Measurements from ENCODE around the gene YIPF2. TPM values are rescaled to one million over a fixed set of nuclear protein-coding genes. Genes with fewer than 3 reads are reported as not detected.
"Not testable (repeated sequence)": the region's sequence is repeated elsewhere in the genome, so short reads cannot be mapped to it uniquely, and the experiment has no call there.

Gene YIPF2
- total and polyA plus RNA-seq, 2 experiments from 2014 or later, result 57.3 to 114 TPM

GRCh38 chr19:10882108-10882457 is 46.4 kb downstream of the YIPF2 start:
- Histone ChIP-seq H3K79me2 (ENCODE audit: insufficient read depth) (peaks cover 100% of the 10 kb centered on the region), H3K27me3 (replicated peaks; ENCODE audit: insufficient read depth) (no peaks in the 10 kb centered on the region), H3K27ac (no peak overlapping the region), H3K4me2 (ENCODE audit: unreplicated experiment) (no peak overlapping the region), H3K9me3 (ENCODE audit: low read depth) (no peaks in the 10 kb centered on the region), H3K9me2 (ENCODE audit: insufficient read depth) (no peaks in the 10 kb centered on the region), H4K20me1 (ENCODE audit: insufficient read depth) (no peaks in the 10 kb centered on the region), H3K4me3 (no peak overlapping the region), H3K9ac (no peak overlapping the region), H3K4me1 (ENCODE audit: insufficient read depth) (peaks cover 18% of the 10 kb centered on the region), H3F3A (ENCODE audit: insufficient read depth) (no peaks in the 10 kb centered on the region; the same call in 1 of the 2 replicates), H3K36me3 (ENCODE audit: low read depth) (no peaks in the 10 kb centered on the region), H2AFZ (no peak overlapping the region)
- no peak for DNase-seq
- 76 to 78% methylated on average over 9 of the region's 9 CpGs for WGBS, 2 experiments (ENCODE audit: low coverage in 1 of 2, low lambda C conversion rate in 2 of 2, missing lambda C conversion rate in 2 of 2)
- TF ChIP-seq EZH2 (IDR thresholded peaks at IDR 0.05; ENCODE audit: insufficient read depth, poor library complexity, severe bottlenecking), result no peak
- TF ChIP-seq EZH2phosphoT487 (IDR thresholded peaks at IDR 0.05; ENCODE audit: insufficient read depth, low read depth), result no peak
- in situ Hi-C loops (cut with MboI), result no loop called here

- H3K79me2 ChIP-seq (ENCODE audit: insufficient read depth), result peaks cover 100% of the 10 kb centered on the region
- H3K27ac ChIP-seq, result no peak overlapping the region
- no peaks in the 10 kb centered on the region for H3K9me3 ChIP-seq (ENCODE audit: low read depth)
- H3K9ac ChIP-seq, result no peak overlapping the region
- no peak overlapping the region for H2AFZ ChIP-seq
- H3K4me1 ChIP-seq (ENCODE audit: insufficient read depth), result peaks cover 18% of the 10 kb centered on the region
- no peak for DNase-seq
- in situ Hi-C loops (cut with MboI), result no loop called here
- TF ChIP-seq EZH2phosphoT487 (IDR thresholded peaks at IDR 0.05; ENCODE audit: insufficient read depth, low read depth) (no peak), EZH2 (IDR thresholded peaks at IDR 0.05; ENCODE audit: insufficient read depth, poor library complexity, severe bottlenecking) (no peak)
- 73 to 75% methylated on average over 14 of the region's 14 CpGs for WGBS, 2 experiments (ENCODE audit: low coverage in 1 of 2, low lambda C conversion rate in 2 of 2, missing lambda C conversion rate in 2 of 2)
- H3K4me3 ChIP-seq, result no peak overlapping the region
- no peaks in the 10 kb centered on the region for H3K9me2 ChIP-seq (ENCODE audit: insufficient read depth)
- no peak overlapping the region for H3K4me2 ChIP-seq (ENCODE audit: unreplicated experiment)
- no peaks in the 10 kb centered on the region for H3K27me3 ChIP-seq (replicated peaks; ENCODE audit: insufficient read depth)
- no peaks in the 10 kb centered on the region for H4K20me1 ChIP-seq (ENCODE audit: insufficient read depth)
- no peaks in the 10 kb centered on the region for H3K36me3 ChIP-seq (ENCODE audit: low read depth)
- no peaks in the 10 kb centered on the region; the same call in 1 of the 2 replicates for H3F3A ChIP-seq (ENCODE audit: insufficient read depth)
Measured at GRCh38 chr19:10881403-10882107, 46.9 kb downstream of the YIPF2 start.

GRCh38 chr19:10878253-10878652 is 50.2 kb downstream of the YIPF2 start:
- Histone ChIP-seq H3K9me2 (ENCODE audit: insufficient read depth) (no peaks in the 10 kb centered on the region), H3K4me3 (no peak overlapping the region), H3K9ac (no peak overlapping the region), H3K36me3 (ENCODE audit: low read depth) (no peaks in the 10 kb centered on the region), H2AFZ (no peak overlapping the region), H3K4me1 (ENCODE audit: insufficient read depth) (peaks cover under 1% of the 10 kb centered on the region; the same call in 1 of the 2 replicates), H3F3A (ENCODE audit: insufficient read depth) (0 out of 2 replicates have a peak, but pooled peaks cover under 1% of the 10 kb centered on the region), H3K79me2 (ENCODE audit: insufficient read depth) (peaks cover 100% of the 10 kb centered on the region), H3K27ac (no peak overlapping the region), H3K27me3 (replicated peaks; ENCODE audit: insufficient read depth) (no peaks in the 10 kb centered on the region), H4K20me1 (ENCODE audit: insufficient read depth) (no peaks in the 10 kb centered on the region; the same call in 1 of the 2 replicates), H3K4me2 (ENCODE audit: unreplicated experiment) (no peak overlapping the region), H3K9me3 (ENCODE audit: low read depth) (no peaks in the 10 kb centered on the region)
- no peak for DNase-seq
- TF ChIP-seq EZH2 (IDR thresholded peaks at IDR 0.05; ENCODE audit: insufficient read depth, poor library complexity, severe bottlenecking), result no peak
- TF ChIP-seq EZH2phosphoT487 (IDR thresholded peaks at IDR 0.05; ENCODE audit: insufficient read depth, low read depth), result no peak
- WGBS, 2 experiments (ENCODE audit: low coverage in 1 of 2, low lambda C conversion rate in 2 of 2, missing lambda C conversion rate in 2 of 2), result 83 to 87% methylated on average over 3 of the region's 3 CpGs
- in situ Hi-C loops (cut with MboI), result no loop called here

- H4K20me1 ChIP-seq (ENCODE audit: insufficient read depth); H3K27ac ChIP-seq; H3K9me2 ChIP-seq (ENCODE audit: insufficient read depth); H3K9me3 ChIP-seq (ENCODE audit: low read depth); DNase-seq; H2AFZ ChIP-seq; H3K9ac ChIP-seq; H3K36me3 ChIP-seq (ENCODE audit: low read depth); H3F3A ChIP-seq (ENCODE audit: insufficient read depth); H3K4me1 ChIP-seq (ENCODE audit: insufficient read depth); in situ Hi-C loops (cut with MboI); H3K4me2 ChIP-seq (ENCODE audit: unreplicated experiment); H3K27me3 ChIP-seq (replicated peaks; ENCODE audit: insufficient read depth); H3K4me3 ChIP-seq: not testable (repeated sequence)
- 92 to 93% methylated on average over 9 of the region's 9 CpGs for WGBS, 2 experiments (ENCODE audit: low coverage in 1 of 2, low lambda C conversion rate in 2 of 2, missing lambda C conversion rate in 2 of 2)
- peaks cover 100% of the 10 kb centered on the region for H3K79me2 ChIP-seq (ENCODE audit: insufficient read depth)
Measured at GRCh38 chr19:10877608-10878007, 50.8 kb downstream of the YIPF2 start.

Data from GM23248 (cell line).